Kidney (tissue), 14 donors: ENCODE measurements around the gene PLCL2. TPM values are rescaled to one million over a fixed set of nuclear protein-coding genes. Genes with fewer than 3 reads are reported as not detected.

Experiments
- DNase-seq, 5 donors: peaks; one replicate each; pipeline ENCODE4 v3.0.0-alpha.2; 2013 to 2020
- FAIRE-seq: peaks from 2 replicates; lab custom pipeline; 2012; peaks lifted over from hg19 to GRCh38; lab: Jason Lieb, UNC
- H3K27ac ChIP-seq, 2 donors: one replicate each; pipeline ENCODE4 v1.7.0; 2013; ENCODE audit warnings: low read depth in 2 of 2, low read length in 2 of 2, inconsistent platforms in 1 of 2
- H3K27me3 ChIP-seq: one replicate; pipeline ENCODE4 v1.7.1; 2013; ENCODE audit warnings: low read length, inconsistent platforms; ENCODE audit not compliant: control insufficient read depth, insufficient read depth
- H3K36me3 ChIP-seq, 3 donors: one replicate each; pipeline versions ENCODE4 v1.7.0 to v1.7.1; 2013; ENCODE audit warnings: low read length in 3 of 3, control low read depth in 1 of 3, inconsistent platforms in 1 of 3; ENCODE audit not compliant: insufficient read depth in 3 of 3, control insufficient read depth in 2 of 3
- H3K4me1 ChIP-seq, 3 donors: one replicate each; pipeline versions ENCODE4 v1.7.0 to v1.7.1; 2013; ENCODE audit warnings: low read length in 3 of 3, inconsistent platforms in 1 of 3, low read depth in 1 of 3; ENCODE audit not compliant: control insufficient read depth in 2 of 3, insufficient read depth in 2 of 3
- H3K4me3 ChIP-seq, 3 donors: one replicate each; pipeline versions ENCODE4 v1.7.0 to v1.8.1; 2013; ENCODE audit warnings: low read length in 3 of 3, control low read depth in 1 of 3, inconsistent platforms in 1 of 3
- H3K9ac ChIP-seq, 3 donors: one replicate each; pipeline versions ENCODE4 v1.7.0 to v1.7.1; 2013; ENCODE audit warnings: low read length in 3 of 3, control low read depth in 1 of 3, inconsistent platforms in 1 of 3
- H3K9me3 ChIP-seq, 3 donors: one replicate each; pipeline versions ENCODE4 v1.7.0 to v1.7.1; 2013; ENCODE audit warnings: low read length in 3 of 3, control low read depth in 1 of 3, inconsistent platforms in 1 of 3; ENCODE audit not compliant: control insufficient read depth in 2 of 3, insufficient read depth in 1 of 3
- CTCF ChIP-seq: IDR thresholded peaks from 3 replicates; pipeline ENCODE4 v1.5.1; 2012; ENCODE audit warnings: mild to moderate bottlenecking, moderate library complexity, borderline replicate concordance; ENCODE audit not compliant: insufficient read depth; ENCODE audit errors: extremely low read depth
- intact Hi-C: fragments of 100-400 bp; cut with DNase I; formaldehyde crosslinking; loops from one replicate; pipeline ENCODE4 v1.11.1; 2022
- polyA plus RNA-seq: library from polyadenylated mRNA; stranded (reverse); fragments of 350-450 nt; fragmentation: Illumina TruSeq; extraction: RNeasy Lipid Tissue Mini Kit (QIAGEN cat#74804); gene quantifications from one replicate; pipeline ENCODE4 v1.2.3, GENCODE V29; 2014; ENCODE audit warnings: low read depth, low replicate concordance; ENCODE audit not compliant: insufficient read depth
- total RNA-seq: library from RNA; stranded (reverse); fragmentation: NEBNext Ultra II Directional; extraction: Animal tissue kit (Norgen Biotek cat#: 25700); gene quantifications from one replicate; pipeline ENCODE4 v1.2.1, GENCODE V29; 2021
- donor health status: control.
- donor health status: control.
- donor health status: control.
- donor health status: control.
- donor health status: control.
- donor health status: DM: yes; HTN: yes; CAD: no.
- donor health status: Normal renal cell carcinoma (clear cell type).

PLCL2 gene
- total and polyA plus RNA-seq, 2 donors from 2014 or later, result 10.5 to 19.1 TPM

DNA sequence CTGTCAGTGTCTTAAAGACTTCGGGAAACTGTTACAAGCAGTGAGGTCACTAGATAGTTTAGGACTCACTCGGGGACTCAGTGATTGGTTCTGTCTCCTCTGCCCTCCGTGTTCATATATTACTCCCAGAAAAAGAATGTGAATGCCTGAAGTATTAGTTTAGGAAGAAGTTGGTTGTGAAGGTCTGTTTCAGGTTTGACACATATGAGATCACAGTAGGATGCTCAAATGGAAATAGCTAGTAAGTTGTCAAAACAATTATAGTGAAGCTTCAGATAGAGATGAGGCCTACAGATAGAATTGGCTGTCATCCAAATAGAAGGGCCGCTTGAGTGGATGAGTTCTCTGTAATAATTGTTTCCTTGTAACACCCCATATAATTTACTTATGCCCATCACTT is 172.6 kb downstream of the PLCL2 start:
- no peak overlapping the region for H3K4me3 ChIP-seq
- TF ChIP-seq CTCF, result no peak
- DNase-seq (no peak), FAIRE-seq (no peak)
- intact Hi-C loops, result no loop called here
- no peak overlapping the region for H3K27ac ChIP-seq
- no peak overlapping the region for H3K9ac ChIP-seq
- H3K4me1 ChIP-seq, result no peaks in the 10 kb centered on the region
- H3K27me3 ChIP-seq, result no peaks in the 10 kb centered on the region
- H3K9me3 ChIP-seq, result no peaks in the 10 kb centered on the region
- H3K36me3 ChIP-seq, result peaks cover 0 to 1% (median 0%) of the 10 kb centered on the region in 3 donors

GRCh38 chr3:17059989-17060550 is 175.3 kb downstream of the PLCL2 start:
- FAIRE-seq, result no peak
- no peak for DNase-seq
- Histone ChIP-seq H3K9me3 (no peaks in the 10 kb centered on the region), H3K36me3 (no peaks in the 10 kb centered on the region), H3K9ac (no peak overlapping the region), H3K4me3 (no peak overlapping the region), H3K27me3 (no peaks in the 10 kb centered on the region), H3K4me1 (no peaks in the 10 kb centered on the region), H3K27ac (no peak overlapping the region)
- intact Hi-C loops, result no loop called here
- no peak for TF ChIP-seq CTCF

DNA sequence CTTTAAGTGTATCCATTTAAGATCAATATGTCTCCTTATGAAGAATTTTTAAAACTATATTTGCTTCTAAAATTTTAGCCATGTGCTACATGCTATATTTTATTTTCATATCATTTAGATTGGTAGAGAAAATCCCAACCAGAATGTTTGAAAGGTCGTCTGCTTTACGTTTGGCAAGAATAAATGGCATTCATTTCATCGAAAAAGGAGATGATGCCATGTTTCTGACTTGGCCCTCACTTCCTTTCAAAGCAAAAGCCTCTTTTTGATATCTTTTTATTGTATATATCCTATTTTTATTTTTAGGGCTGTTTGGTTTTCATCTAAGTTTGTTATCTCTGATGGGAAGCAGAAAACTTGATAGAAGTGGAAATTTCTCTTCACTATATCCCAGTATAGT is 176.2 kb downstream of the PLCL2 start:
- Histone ChIP-seq H3K36me3 (no peaks in the 10 kb centered on the region), H3K9me3 (no peaks in the 10 kb centered on the region), H3K9ac (no peak overlapping the region), H3K4me1 (no peaks in the 10 kb centered on the region), H3K27me3 (no peaks in the 10 kb centered on the region), H3K27ac (no peak overlapping the region), H3K4me3 (no peak overlapping the region)
- FAIRE-seq (no peak), DNase-seq (no peak)
- intact Hi-C loops, result no loop called here
- no peak for TF ChIP-seq CTCF

DNA sequence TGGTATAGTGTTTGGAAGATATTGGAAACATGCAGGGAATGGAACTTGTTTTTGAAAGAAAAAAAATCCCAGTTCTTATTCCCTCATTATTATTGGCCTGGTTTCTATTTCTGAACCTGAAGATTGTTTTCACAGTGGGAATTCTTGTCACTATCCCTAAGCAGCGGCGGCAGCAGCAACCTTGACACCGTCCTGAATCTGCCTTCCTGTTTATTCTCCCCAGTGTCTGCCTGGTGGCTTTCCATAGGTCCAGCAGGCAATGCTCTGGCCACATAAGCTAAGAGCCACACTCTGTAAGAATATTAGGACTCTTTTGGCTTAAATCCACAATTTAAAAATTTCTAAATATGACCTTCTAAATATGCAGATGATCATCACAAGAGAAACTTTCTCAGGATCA is 178.0 kb downstream of the PLCL2 start:
- H3K4me1 ChIP-seq, result no peaks in the 10 kb centered on the region
- TF ChIP-seq CTCF, result no peak
- H3K9ac ChIP-seq, result no peak overlapping the region
- no peaks in the 10 kb centered on the region for H3K9me3 ChIP-seq
- no peak overlapping the region for H3K27ac ChIP-seq
- no peak for DNase-seq
- no peak for FAIRE-seq
- H3K36me3 ChIP-seq, result no peaks in the 10 kb centered on the region
- no peak overlapping the region for H3K4me3 ChIP-seq
- intact Hi-C loops, result no loop called here
- H3K27me3 ChIP-seq, result no peaks in the 10 kb centered on the region
